GM21576 (cell line): ENCODE measurements around the gene ZNF783.

Experiments
- ATAC-seq: cut with Tn5 transposase; IDR thresholded peaks from one replicate; pipeline ENCODE4 v1.9.1; 2021; ENCODE audit warnings: mild to moderate bottlenecking, moderate library complexity; ENCODE audit not compliant: unreplicated experiment

The ZNF783 gene

DNA sequence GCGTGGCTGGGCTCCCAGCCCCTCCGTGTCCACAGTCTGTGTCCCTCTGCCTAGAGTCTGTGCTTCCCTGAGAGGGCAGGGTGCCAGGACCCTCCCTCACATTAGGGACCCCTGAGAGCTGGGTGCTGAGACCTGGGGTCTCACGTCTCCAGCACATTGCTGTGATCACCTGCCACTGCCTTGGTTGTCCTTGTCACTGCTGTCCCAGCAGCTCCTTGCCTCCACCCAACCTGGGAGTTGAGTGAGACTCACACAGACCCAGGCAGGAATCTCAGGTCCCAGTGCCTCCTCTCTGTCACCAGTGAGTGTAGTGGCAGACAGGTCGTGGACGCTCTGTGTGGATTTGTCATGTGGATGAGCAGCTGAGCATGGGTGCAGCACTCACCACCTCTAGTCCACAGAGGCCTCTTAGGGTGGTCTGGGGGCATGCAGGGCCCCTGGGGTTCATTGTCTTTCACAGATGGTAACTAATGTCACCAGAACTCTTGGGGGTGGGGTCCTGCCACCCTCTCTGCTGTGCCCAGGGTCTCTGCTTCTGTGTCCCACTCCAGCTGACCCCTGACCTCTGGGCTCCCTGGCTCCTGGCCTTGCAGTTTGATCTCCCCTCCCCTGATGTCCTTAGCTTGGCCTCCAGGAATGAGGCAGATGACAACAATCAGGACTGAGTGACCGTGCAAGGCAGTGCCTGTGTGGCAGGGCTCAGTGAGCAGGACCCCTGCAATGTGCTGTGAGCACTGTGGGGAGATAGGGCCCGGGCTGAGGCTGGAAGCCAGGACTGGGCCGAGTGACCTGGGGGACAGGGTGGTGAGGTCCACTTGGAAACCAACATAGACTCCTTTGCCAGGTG, 18.9 kb downstream of the ZNF783 start:
- ATAC-seq, result no peak

DNA sequence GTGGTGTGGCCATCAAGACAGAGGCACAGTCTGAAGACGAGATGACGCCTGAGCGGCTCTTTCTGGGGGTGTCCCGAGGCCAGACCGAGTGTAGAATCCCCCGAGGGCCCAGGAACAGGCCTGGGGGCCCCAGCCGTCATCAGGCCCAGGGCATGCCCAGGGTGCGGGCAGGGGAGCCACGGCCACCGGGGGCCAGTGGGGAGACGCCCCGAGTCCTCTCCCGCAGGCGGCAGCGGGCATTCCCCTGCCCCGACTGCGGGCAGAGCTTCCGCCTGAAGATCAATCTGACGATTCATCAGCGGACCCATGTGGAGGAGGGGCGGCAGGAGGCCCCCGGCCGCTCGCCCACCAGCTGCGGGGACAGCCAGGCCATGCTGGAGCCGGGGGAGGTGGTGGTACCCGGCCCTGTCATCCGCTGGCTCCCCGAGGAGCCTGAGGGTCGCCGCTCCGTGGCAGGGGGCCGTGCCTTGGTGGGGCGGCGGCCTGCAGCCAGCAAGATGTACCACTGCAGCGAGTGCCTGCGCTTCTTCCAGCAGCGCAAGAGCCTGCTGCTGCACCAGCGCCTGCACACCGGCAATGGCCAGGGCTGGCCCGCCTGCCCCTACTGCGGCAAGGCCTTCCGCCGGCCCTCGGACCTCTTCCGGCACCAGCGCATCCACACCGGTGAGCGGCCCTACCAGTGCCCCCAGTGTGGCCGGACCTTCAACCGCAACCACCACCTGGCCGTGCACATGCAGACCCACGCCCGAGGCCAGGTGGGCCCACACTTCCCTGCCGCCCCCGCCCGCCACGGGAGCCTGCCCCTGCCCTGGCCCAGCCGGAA, 19.7 kb downstream of the ZNF783 start:
- no peak for ATAC-seq

DNA sequence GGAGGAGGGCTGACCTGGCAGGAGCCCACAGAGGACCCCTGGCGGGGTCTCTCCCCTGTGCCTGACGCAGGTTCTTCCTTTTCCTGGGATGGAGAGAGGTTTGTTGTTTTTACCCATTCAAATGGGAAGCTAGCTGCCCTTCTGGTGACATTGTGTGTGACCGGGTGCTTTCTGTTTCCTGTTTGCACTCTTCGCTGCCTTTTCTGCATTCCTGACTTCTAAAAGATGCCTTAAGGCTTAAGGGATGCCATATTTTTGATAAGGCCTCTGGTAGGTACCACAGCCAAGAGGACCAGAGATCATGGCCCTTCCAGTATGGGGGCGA, 20.3 kb downstream of the ZNF783 start:
- no peak for ATAC-seq

DNA sequence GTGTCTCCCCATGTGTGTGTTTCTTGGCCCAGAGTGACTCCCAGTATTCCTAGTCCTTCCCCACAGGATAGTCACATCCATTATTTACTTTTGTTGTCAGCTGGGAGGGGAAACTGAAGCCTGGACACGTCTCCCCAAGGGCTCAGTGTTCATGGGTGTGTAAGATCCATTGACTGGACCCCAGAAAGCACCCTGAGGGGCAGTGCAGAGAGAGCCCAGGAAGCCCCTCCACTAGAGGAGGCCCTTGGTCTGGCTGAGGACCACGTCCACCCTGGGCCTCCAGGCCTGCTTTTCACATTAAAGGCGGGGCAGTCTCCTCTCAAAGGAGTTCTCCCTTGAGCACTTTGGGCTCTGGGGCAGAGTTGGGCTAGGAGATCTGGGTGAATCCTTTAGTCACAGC, 21.3 kb downstream of the ZNF783 start:
- no peak for ATAC-seq

DNA sequence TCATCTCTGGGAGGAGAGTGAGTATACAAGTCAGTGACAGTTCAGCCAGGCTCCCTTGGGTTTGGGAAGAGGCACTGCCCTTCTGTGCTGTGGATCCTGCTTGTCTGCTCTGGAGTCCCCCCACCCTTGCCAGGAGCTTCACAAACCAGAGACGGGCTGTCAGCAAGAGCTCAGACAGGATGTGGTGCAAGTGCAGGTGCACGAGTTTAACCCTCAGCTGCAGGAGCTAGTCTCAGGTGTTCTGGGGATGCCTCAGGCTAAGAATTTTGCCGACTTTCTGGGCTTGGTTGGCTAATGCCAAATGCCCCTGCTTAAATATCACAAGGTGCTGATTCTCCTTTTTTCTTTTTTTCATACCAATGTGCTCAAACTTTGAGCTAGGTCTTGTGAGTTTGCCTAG, 22.3 kb downstream of the ZNF783 start:
- ATAC-seq, result no peak

DNA sequence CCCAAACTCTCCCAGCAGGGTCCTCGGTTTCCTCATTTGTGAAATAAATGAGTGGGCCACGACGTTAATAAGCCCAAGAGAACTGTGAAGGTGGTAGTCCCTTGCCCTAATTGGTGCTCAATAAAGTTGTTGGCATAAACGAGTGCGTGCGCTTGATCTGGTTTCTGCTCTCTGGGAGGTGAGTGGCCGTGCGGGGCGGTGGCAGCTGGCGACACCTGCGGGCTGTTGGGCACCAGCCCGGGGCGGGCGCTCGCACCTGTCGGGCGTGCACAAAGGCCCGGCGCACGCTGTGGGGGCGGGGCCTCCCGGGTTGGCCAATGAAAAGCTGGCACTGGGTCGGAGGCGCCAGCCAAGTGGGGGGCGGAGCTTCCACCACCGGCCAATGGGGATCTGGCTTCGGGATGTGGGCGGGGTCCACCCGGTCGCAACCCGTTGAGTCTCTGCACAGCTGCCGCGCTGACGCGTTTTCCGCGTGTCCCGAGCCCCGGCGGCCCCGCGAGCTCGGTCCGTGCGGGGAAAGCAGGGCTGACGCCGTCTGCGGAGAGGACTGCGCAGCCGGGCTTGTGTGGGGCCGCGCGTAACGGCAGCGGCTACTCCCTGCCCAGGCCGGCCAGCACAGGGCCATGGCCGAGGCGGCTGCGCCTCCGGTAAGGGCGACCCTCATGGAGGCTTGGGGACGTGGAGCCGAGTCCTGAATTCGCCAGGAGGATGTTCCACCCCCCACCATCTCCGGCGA, 23.0 kb downstream of the ZNF783 start:
- peak; percentile 96 for ATAC-seq

DNA sequence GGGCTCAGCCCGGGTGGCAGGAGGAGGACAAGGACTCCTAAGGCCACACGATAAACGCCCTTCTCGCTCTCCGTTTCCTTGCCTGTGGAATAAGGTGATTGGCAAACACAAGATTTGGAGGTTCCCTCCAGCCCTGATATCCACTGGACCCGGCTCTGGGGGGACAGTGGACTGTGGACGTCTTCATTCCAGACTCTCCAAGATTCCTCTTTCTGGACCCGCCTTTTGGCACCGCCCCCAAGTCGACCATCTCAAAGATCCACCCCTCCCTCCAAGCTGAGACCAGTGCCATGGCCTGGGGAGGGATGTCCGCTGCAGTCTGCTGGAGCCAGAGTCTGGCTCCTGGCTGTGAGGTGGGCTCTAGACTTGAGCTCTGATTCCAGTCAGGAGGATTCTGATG, 23.6 kb downstream of the ZNF783 start:
- no peak for ATAC-seq

DNA sequence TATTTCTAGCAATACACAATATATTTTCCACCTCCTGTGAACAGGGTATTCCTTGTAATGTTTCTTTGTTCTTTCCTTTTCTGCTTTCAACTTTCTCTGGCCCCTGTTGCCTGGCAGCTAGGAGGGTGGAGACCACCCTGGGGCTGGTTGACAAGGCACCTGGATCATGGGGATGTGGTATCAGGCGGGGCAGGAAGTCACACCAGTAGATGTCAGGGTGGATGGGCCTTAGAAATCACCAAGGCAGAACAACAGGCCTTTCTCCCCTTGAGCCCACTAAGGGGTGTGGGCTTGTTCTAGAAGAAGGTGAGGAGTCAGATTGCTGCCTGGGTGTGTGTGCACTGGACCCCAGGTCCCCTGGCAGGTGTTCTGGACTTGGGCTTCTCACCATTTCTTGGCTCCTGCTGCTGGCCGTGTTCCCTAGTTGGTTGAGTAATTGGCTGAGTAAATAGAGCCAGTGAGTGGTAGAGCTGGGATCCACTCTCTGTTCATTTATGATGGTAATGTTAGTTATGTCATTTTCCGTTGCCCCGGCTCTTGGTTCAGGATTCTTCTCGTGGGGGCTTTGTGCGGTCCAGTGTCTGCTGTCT, 24.9 kb downstream of the ZNF783 start:
- ATAC-seq, result no peak

DNA sequence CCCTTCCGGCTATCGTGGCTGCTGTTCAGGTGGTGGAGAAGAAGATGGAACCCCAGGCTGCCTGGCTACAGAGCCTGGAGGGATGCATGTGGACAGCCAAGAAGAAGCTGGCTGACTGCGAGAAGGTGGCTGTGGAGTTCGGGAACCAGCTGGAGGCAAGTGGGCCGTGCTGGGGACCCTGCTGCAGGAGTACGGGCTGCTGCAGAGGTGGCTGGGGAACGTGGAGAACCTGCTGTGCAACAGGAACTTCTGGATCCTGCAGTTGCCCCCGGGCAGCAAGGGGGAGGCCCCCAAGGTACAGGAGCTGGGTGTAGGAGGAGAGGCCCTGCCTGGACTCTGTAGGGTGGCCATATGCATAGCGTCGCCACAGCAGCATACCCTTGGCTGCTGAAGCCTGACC, 25.6 kb downstream of the ZNF783 start:
- ATAC-seq, result no peak

DNA sequence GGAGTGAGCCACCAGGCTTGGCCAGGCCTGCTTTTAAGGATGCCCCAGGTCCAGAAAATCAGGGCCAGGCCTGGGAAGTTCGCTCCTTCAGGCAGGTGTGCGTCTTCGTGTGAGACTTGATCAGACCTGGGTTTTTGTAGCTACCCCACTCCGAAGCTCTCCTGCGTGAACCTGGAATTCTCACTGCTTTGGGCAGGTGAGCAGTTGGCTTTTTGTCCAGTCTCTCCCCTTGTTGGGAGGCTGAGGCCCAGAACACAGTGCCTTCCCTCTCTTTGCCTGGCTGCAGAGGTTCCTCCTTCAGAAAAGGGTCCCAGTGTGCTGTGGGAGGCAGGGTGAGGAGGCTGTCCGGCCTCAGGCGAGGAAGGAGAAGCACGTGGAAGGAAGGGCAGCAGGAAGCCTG, 27.3 kb downstream of the ZNF783 start:
- no peak for ATAC-seq

DNA sequence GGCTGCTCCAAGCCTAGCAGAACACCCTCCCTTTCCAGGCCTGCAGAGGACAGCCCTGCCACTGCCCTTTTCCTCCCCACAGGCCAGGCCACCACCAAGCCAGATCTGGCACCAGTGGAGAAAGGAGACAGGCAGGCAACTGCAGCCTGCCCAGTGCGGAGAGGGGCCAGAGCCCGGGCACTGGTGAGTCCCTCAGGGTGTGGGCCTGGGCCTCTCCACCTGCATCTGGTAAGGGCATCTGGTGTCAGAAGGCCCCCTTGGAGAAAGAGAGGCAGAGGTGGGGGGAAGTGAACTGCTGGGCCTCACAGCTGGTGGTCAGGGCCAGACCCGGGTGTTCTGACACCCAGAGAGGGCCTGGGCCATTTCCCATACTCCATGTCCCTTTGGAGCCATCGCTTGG, 27.9 kb downstream of the ZNF783 start:
- no peak for ATAC-seq

DNA sequence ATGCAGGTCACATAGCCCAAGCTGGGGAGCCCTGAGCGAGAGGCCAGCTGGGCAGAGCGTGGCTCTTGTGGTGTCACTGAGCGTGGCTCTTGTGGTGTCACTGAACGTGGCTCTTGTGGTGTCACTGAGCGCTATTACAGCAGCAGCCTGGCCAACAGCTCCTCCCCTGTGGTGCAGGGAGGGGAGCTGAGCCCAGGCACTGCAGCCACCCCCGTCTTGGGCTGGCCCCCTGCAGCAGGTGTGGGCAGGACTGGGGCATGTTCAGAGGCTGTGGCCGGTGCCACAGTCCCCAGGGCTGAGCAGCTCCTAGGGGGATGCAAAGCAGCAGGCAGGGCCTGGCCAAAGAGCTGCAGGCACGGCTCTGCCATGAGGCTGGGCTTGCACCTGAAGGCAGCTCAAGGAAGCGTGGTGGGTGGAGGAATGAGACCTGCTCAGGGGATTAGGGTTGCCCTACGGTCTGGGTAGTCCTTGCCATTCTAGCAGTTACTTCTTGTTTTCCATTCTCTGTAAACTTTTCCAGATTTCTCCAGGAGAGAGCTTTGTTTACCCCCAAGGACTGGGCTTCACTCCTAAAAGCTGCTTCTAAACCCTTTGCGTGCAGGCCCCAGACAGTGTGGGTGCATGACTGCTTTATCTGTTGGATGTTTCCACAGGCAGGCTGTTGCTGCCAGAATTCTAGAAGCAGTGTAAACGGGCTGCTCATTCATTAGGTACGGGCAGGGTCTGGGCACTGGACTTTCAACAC, 29.2 kb downstream of the ZNF783 start:
- no peak for ATAC-seq

DNA sequence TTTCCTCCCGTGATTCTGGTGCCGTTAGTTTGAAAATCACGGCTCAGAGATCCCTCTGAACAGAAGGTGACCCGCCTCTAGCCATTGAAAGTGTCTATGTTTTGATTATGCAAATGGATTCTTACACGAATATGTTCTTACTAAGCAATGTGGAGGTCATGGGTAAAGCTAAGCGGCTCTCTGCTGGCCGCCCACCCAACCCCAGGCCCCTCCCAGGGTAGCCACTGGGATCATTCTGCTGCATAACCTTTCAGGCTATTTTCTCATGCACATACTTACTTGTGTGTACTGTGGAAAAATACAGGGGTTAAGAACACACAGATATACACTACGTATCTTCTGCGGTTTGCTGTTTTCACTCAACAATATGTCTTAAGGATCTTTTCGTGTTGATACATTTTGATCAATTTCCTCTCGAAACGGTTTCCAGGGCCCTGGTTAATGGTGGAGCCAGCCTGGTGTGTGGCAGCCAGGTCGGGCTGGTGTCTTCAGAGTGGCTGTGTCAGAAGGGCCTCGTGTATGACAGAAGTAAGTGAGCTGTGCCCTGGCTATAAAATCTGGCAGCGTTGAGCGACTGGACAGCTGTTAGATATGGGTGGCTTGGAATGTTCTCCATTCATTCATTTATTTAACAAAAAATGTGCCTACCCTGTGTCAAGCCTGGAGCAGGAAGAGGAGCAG, 29.9 kb downstream of the ZNF783 start:
- no peak for ATAC-seq

DNA sequence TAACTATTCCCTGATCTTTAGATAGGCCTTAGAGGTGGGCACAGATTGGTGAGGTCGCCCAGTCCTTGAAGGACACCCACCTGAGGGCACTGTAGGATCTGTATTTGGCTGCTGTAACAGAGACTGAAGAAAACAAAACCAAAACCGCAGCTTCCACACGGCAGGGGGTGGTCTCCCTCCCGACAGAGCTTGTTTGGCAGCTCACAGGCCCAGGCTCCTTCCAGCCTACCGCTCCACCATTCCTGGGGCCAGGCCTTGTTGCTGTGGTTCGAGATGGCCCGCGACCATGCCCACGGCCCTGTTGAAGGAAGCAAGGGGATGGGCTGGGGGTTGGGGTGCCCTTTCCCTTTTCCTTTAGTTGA, 30.4 kb downstream of the ZNF783 start:
- no peak for ATAC-seq

DNA sequence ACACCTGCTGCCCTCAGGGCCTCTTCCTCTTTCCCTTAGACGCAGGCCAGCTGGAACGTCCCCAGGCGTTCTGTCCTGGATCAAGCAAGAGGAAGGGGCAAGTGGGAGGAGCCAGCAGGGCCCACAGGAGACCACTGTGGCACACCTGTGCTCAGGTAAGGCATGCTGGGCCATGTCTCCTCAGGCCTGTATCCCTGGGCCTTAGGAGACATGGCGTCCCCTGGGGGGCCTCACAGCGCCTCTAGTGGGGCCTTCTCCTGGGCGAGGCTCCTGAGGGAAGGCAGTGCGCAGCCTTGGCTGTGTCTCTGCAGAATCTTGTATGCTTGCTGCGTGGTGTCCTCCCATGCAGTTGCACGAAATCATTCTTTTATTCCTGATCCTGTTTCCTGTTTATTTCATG, 31.3 kb downstream of the ZNF783 start:
- ATAC-seq, result no peak

DNA sequence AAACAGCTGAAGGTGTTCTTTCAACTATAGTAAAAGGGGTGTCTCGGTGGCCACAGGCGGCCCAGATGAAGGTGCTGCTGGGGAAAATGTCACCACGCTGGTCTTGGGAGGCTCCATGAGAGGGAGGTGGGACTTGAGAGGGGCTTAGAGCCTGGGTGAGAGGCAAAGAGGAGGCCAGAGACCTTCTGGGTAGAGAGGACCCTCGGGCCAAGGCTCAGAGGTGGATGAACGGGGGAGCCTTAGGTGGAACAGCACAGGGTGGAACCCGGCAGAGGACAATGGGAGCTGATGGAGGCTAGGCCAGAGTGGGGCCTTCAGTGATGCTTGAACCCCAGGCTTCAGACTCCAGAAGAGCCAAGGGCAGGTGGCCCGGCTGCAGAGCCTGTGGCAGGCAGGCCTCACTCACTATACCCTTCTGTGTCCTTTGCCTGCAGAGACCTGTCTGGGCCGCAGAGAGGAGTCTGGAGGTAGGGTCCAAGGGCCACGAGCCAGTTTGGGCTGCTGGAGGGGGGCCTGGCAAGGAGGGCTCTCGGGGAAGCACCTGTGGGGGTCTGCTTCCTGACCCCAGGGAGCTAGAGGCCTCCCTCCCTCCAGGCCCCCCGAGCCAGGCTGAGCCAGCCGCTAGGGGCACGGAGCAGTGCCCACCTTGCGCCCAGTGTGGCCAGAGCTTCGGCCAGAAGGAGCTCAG, 32.1 kb downstream of the ZNF783 start:
- no peak for ATAC-seq

DNA sequence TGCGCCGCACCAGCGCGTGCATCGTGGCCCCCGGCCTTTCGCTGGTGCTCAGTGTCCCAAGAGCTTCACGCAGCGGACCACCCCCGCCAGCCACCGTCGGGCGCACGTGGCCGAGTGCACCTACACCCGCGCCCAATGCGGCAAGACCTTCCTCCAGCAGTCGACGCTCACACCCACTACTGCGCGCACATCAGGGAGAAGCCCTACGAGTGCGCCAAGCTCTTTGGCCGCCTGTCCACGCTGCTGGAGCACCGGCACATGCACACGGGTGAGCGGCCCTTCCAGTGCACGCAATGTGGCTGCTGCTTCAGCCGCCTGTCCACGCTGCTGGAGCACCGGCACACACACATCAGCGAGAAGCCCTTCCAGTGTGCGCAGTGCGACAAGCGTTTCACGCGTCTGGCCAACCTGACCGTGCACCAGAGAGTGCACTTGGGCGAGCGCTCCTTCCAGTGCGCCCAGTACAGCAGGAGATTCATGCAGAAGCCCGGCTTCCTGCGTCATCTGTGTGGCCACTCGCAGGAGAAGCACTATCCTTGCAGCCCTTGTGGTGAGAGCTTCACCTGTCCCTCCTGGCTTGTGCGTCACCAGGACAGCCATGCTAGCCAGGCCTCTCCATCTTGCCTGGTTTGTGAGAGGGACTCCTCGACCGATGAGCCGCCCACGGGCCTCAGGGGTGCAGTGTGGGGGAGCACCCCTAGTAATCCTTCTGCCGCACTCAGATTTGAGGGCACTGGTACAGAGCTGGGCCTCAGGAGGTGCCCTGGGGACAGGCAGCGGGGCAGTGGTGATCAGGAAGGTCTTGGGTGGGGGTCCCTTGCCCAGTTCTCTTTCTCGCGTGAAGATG, 32.9 kb downstream of the ZNF783 start:
- no peak for ATAC-seq

DNA sequence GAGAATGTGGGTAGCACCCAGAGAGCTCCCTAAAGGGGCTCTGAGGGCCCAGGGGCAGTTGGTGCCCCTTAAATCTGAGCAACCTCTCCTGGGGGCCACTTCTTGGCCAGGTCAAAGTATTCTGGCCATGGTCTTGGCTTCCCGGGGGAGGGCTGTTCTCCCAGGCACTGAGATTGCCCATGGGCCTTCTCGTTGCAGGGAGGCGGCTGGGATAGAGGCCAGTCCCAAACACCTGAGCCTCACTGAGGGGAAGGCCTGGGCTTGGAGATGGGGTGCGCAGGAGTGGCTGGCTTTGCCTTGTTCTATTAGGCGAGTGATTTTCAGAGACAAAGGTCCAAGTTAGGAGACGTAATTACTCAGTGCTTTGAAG, 33.5 kb downstream of the ZNF783 start:
- ATAC-seq, result no peak

DNA sequence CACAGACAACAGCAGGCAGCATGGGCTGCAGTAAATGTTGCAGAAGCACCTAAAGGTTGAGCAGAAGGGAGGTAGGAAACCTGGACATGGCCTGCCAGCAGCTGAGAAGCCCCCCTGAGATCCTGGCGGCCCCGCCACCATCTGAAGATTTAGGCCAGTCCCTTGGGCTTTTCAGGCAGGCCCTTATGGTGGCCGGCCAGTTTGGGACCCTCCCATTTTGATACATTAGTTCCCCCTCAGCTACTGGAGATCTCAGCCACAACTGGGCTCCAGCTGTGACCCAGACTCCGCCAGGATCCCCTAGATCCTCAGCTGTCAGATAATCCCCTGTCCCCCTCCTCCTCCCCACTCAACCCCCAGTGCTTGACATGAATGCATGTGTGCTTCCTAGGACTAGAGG, 34.4 kb downstream of the ZNF783 start:
- no peak for ATAC-seq
